MM.1S (cell line): ENCODE measurements around the gene MROH7.

Experiments
- DNase-seq: peaks from one replicate; pipeline ENCODE4 v3.0.0-alpha.2; 2015
- H2AFZ ChIP-seq: fragments of 300-600 bp; sonication (generic); 2 replicates; pipeline ENCODE4 v1.6.0; 2016; ENCODE audit warnings: antibody characterized with exemption, low read length
- H3F3A ChIP-seq: fragments of 300-600 bp; sonication (generic); 2 replicates; pipeline ENCODE4 v1.6.1; 2016; ENCODE audit warnings: mild to moderate bottlenecking, antibody characterized with exemption, low read length, moderate library complexity, mixed read lengths; ENCODE audit not compliant: insufficient read depth
- H3K27ac ChIP-seq: fragments of 300-600 bp; sonication (generic); 2 replicates; pipeline ENCODE4 v1.5.1; 2016; ENCODE audit warnings: mild to moderate bottlenecking, low read length
- H3K27me3 ChIP-seq: fragments of 300-600 bp; sonication (generic); replicated peaks from 2 replicates; pipeline ENCODE4 v1.6.0; 2016; ENCODE audit warnings: low read length; ENCODE audit not compliant: insufficient read depth
- H3K36me3 ChIP-seq: fragments of 300-600 bp; sonication (generic); replicated peaks from 2 replicates; pipeline ENCODE4 v1.6.1; 2016; ENCODE audit warnings: mild to moderate bottlenecking, low read length, mixed read lengths; ENCODE audit not compliant: insufficient read depth
- H3K4me1 ChIP-seq: fragments of 300-600 bp; sonication (generic); 2 replicates; pipeline ENCODE4 v1.6.1; 2016; ENCODE audit warnings: low read length, mixed read lengths
- H3K4me2 ChIP-seq: fragments of 300-600 bp; sonication (generic); 2 replicates; pipeline ENCODE4 v1.6.0; 2016; ENCODE audit warnings: low read depth, low read length
- H3K4me3 ChIP-seq: fragments of 300-600 bp; sonication (generic); 2 replicates; pipeline ENCODE4 v1.5.1; 2016; ENCODE audit warnings: low read length, mixed read lengths
- H3K79me2 ChIP-seq: fragments of 300-600 bp; sonication (generic); 2 replicates; pipeline ENCODE4 v1.6.1; 2016; ENCODE audit warnings: mixed run types, low read length, mixed read lengths
- H3K9ac ChIP-seq: fragments of 300-600 bp; sonication (generic); 2 replicates; pipeline ENCODE4 v1.6.1; 2016; ENCODE audit warnings: low read length, mixed read lengths
- H3K9me2 ChIP-seq: fragments of 300-600 bp; sonication (generic); replicated peaks from 2 replicates; pipeline ENCODE4 v1.6.1; 2016; ENCODE audit warnings: mild to moderate bottlenecking, low read length, mixed read lengths; ENCODE audit not compliant: insufficient read depth
- H3K9me3 ChIP-seq: fragments of 300-600 bp; sonication (generic); replicated peaks from 2 replicates; pipeline ENCODE4 v1.6.1; 2016; ENCODE audit warnings: mild to moderate bottlenecking, low read length, mixed read lengths; ENCODE audit not compliant: insufficient read depth
- H4K20me1 ChIP-seq: fragments of 300-600 bp; sonication (generic); 2 replicates; pipeline ENCODE4 v1.6.1; 2016; ENCODE audit warnings: mild to moderate bottlenecking, low read length, moderate library complexity, mixed read lengths; ENCODE audit not compliant: insufficient read depth
- EZH2 ChIP-seq: fragments of 300-600 bp; sonication (generic); optimal IDR thresholded peaks from 2 replicates; pipeline ENCODE3; 2017; ENCODE audit warnings: low read depth, mild to moderate bottlenecking, antibody characterized with exemption, low read length, mixed read lengths
- EZH2phosphoT487 ChIP-seq: fragments of 300-600 bp; sonication (generic); IDR thresholded peaks from 2 replicates; pipeline ENCODE4 v1.6.1; 2018; ENCODE audit warnings: antibody characterized with exemption, low read length
- TF ChIP-seq, protein P1 (sequence below): fragments of 300-600 bp; sonication (generic); IDR thresholded peaks from 2 replicates; pipeline ENCODE4 v1.5.1; 2016; ENCODE audit warnings: antibody characterized with exemption, low read length, mixed read lengths

MROH7 gene

DNA sequence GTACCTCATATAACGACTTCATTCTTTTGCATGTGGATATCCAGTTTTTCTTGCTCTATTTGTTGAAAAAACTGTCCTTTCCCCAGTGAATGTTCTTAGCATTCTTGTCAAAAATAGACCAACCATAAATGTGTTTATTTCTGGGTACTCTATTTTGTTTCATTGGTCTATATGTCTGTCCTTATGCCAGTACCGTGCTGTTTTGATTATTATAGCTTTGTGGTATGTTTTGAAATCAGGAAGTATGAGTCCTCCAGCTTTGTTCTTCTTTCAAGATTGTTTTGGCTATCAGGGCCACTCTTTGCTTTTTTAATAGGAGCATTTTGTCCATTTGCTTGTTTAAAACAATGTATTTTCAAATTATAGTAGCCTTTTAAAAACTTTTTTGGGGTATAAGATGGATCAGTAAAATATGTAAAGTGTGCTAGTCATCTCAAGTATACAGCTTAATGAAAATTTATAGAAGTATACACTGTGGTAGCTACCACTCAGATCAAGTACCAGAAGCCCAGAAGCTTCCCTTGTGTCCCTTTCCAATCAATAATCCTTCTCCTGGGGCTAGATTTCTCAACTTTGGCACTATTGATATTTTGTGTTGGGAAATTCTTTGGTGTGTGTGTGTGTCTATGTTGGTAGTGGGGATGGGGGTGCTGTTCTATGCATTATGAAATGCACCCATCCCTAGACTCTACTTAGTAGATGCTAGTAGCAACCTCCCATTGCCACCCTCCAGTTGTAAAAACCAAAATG is 16.8 kb downstream of the MROH7 start:
- Histone ChIP-seq H3K9ac (no peak overlapping the region), H3K36me3 (no peaks in the 10 kb centered on the region), H4K20me1 (no peaks in the 10 kb centered on the region), H3K27me3 (no peaks in the 10 kb centered on the region), H3K9me3 (no peaks in the 10 kb centered on the region), H3K9me2 (no peaks in the 10 kb centered on the region), H3F3A (no peaks in the 10 kb centered on the region), H2AFZ (no peak overlapping the region), H3K4me3 (no peak overlapping the region), H3K27ac (no peak overlapping the region), H3K4me1 (peaks cover 7% of the 10 kb centered on the region), H3K4me2 (no peak overlapping the region), H3K79me2 (no peaks in the 10 kb centered on the region)
- no peak for DNase-seq
- TF ChIP-seq EZH2: no peak
- TF ChIP-seq, protein P1, sequence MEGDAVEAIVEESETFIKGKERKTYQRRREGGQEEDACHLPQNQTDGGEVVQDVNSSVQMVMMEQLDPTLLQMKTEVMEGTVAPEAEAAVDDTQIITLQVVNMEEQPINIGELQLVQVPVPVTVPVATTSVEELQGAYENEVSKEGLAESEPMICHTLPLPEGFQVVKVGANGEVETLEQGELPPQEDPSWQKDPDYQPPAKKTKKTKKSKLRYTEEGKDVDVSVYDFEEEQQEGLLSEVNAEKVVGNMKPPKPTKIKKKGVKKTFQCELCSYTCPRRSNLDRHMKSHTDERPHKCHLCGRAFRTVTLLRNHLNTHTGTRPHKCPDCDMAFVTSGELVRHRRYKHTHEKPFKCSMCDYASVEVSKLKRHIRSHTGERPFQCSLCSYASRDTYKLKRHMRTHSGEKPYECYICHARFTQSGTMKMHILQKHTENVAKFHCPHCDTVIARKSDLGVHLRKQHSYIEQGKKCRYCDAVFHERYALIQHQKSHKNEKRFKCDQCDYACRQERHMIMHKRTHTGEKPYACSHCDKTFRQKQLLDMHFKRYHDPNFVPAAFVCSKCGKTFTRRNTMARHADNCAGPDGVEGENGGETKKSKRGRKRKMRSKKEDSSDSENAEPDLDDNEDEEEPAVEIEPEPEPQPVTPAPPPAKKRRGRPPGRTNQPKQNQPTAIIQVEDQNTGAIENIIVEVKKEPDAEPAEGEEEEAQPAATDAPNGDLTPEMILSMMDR: no peak
- TF ChIP-seq EZH2phosphoT487: no peak

DNA sequence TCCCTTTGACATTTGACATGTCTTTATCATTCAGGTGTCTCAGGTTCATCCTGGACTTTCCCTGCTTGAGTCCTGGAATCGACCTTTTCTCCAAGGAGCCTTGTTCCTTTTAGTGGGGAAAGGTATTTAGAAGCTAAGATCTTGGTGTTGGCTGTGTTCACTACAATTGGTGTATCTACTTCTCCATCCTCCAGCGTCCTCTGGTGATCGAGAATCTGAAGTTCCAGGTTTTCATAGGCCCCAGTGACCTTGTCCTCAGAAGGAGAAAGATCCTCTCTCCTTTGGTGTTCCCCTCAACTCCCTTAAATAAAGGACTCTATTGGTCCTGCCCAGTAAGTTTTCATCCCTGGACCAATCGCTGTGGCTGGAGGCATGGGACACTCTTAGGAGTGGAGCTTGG is 22.1 kb downstream of the MROH7 start:
- Histone ChIP-seq H3K27ac (no peak overlapping the region), H3K27me3 (no peaks in the 10 kb centered on the region), H2AFZ (no peak overlapping the region), H3K9me2 (no peaks in the 10 kb centered on the region), H3K79me2 (no peaks in the 10 kb centered on the region), H3K36me3 (no peaks in the 10 kb centered on the region), H3K9ac (no peak overlapping the region), H3K4me1 (peaks cover 7% of the 10 kb centered on the region), H3K4me3 (no peak overlapping the region), H3K4me2 (no peak overlapping the region), H4K20me1 (no peaks in the 10 kb centered on the region), H3F3A (no peaks in the 10 kb centered on the region), H3K9me3 (no peaks in the 10 kb centered on the region)
- DNase-seq: no peak
- TF ChIP-seq EZH2phosphoT487 (no peak), EZH2 (no peak)
- TF ChIP-seq, protein P1: no peak

DNA sequence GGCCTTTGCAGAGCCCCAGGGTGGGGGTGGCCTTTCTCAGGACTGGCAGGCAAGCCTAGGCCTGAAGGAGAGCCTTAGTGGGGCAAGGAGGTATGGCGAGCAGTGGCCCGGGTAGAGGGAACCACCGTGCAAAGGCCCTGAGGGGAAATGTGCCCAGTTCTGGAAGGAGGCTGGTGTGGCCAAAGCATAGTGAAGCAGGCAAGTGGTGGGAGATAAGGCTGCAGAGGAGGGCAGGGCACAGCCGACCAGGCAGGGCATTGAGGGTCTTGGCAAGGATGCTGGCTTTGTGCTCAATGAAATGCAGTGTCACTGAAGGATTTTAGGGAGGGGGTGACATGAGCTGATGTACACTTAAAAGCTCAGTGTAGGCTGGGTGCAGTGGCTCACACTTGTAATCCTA is 22.8 kb downstream of the MROH7 start:
- no peak for DNase-seq
- H3K9ac ChIP-seq: no peak overlapping the region
- no peaks in the 10 kb centered on the region for H3K79me2 ChIP-seq
- no peak overlapping the region for H3K27ac ChIP-seq
- H3K4me1 ChIP-seq: peaks cover 7% of the 10 kb centered on the region
- TF ChIP-seq EZH2: no peak
- TF ChIP-seq EZH2phosphoT487: no peak
- TF ChIP-seq, protein P1: no peak
- no peak overlapping the region for H2AFZ ChIP-seq
- no peaks in the 10 kb centered on the region for H4K20me1 ChIP-seq
- H3K36me3 ChIP-seq: no peaks in the 10 kb centered on the region
- H3K9me2 ChIP-seq: no peaks in the 10 kb centered on the region
- H3K27me3 ChIP-seq: no peaks in the 10 kb centered on the region
- no peak overlapping the region for H3K4me2 ChIP-seq
- H3K9me3 ChIP-seq: no peaks in the 10 kb centered on the region
- H3K4me3 ChIP-seq: no peak overlapping the region
- no peaks in the 10 kb centered on the region for H3F3A ChIP-seq
